Neural progenitor cell (in vitro differentiated cells): ENCODE measurements around the gene UNC80.

Experiments
- EZH2 ChIP-seq: fragments of 200-600 bp; sonication (generic); IDR thresholded peaks from 2 replicates; pipeline ENCODE4 v1.6.1; 2017; ENCODE audit warnings: antibody characterized with exemption, mild to moderate bottlenecking, moderate library complexity
- EZH2phosphoT487 ChIP-seq: fragments of 200-600 bp; sonication (generic); IDR thresholded peaks from 2 replicates; pipeline ENCODE4 v1.6.1; 2017; ENCODE audit warnings: antibody characterized with exemption
- TF ChIP-seq, protein P1 (sequence below): fragments of 200-600 bp; sonication (generic); IDR thresholded peaks from 2 replicates; pipeline ENCODE4 v1.5.1; 2017; ENCODE audit warnings: antibody characterized with exemption, mild to moderate bottlenecking

- TF ChIP-seq, protein P1, sequence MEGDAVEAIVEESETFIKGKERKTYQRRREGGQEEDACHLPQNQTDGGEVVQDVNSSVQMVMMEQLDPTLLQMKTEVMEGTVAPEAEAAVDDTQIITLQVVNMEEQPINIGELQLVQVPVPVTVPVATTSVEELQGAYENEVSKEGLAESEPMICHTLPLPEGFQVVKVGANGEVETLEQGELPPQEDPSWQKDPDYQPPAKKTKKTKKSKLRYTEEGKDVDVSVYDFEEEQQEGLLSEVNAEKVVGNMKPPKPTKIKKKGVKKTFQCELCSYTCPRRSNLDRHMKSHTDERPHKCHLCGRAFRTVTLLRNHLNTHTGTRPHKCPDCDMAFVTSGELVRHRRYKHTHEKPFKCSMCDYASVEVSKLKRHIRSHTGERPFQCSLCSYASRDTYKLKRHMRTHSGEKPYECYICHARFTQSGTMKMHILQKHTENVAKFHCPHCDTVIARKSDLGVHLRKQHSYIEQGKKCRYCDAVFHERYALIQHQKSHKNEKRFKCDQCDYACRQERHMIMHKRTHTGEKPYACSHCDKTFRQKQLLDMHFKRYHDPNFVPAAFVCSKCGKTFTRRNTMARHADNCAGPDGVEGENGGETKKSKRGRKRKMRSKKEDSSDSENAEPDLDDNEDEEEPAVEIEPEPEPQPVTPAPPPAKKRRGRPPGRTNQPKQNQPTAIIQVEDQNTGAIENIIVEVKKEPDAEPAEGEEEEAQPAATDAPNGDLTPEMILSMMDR, result no peak
- no peak for TF ChIP-seq EZH2
- TF ChIP-seq EZH2phosphoT487, result no peak
These were observed 231.7 kb downstream of the UNC80 start for GRCh38 chr2:210003359-210003758.
